PC-9 (cell line): Measurements from ENCODE around the gene SFT2D2. TPM values are rescaled to one million over a fixed set of nuclear protein-coding genes. Genes with fewer than 3 reads are reported as not detected.
"Not testable (repeated sequence)": the region's sequence is repeated elsewhere in the genome, so short reads cannot be mapped to it uniquely, and the experiment has no call there.

Experiments used
- BruUV-seq: library from RNA; stranded (reverse); fragments of 400-500 nt; replicated peaks from 2 replicates; lab custom pipeline; 2021; lab: Mats Ljungman, UMichigan
- CTCF ChIA-PET: fragments of 300-600 bp; sonication (Branson Sonifier 250); formaldehyde crosslinking; loops from one replicate; lab custom pipeline; 2022; ENCODE audit warnings: antibody characterized with exemption; lab: Charles Lee
- POLR2A ChIA-PET: fragments of 300-600 bp; sonication (Branson Sonifier 250); formaldehyde crosslinking; loops from one replicate; lab custom pipeline; 2022; ENCODE audit warnings: antibody characterized with exemption; ENCODE audit not compliant: unreplicated experiment; lab: Charles Lee
- DNase-seq, 2 experiments: peaks; one replicate each; pipeline versions ENCODE4 v3.0.0 to v3.0.0-alpha.2; 2015 to 2022; ENCODE audit warnings: mixed read lengths in 1 of 2
- H2AFZ ChIP-seq: fragments of 200-600 bp; sonication (generic); 2 replicates; pipeline ENCODE4 v1.8.1; 2017; ENCODE audit warnings: antibody characterized with exemption
- H3F3A ChIP-seq: fragments of 200-600 bp; sonication (generic); 2 replicates; pipeline ENCODE4 v1.8.1; 2017; ENCODE audit warnings: antibody characterized with exemption, mild to moderate bottlenecking, low read depth; ENCODE audit not compliant: insufficient read depth
- H3K27ac ChIP-seq: fragments of 200-600 bp; sonication (generic); 2 replicates; pipeline ENCODE4 v1.6.1; 2016; ENCODE audit warnings: mixed run types
- H3K27me3 ChIP-seq: fragments of 200-600 bp; sonication (generic); 2 replicates; pipeline ENCODE4 v1.6.1; 2016; ENCODE audit warnings: low read depth, mixed run types; ENCODE audit not compliant: insufficient read depth
- H3K36me3 ChIP-seq: fragments of 200-600 bp; sonication (generic); 2 replicates; pipeline ENCODE4 v1.6.1; 2016; ENCODE audit warnings: low read depth, mixed run types
- H3K4me1 ChIP-seq: fragments of 200-600 bp; sonication (generic); replicated peaks from 2 replicates; pipeline ENCODE4 v1.6.1; 2016; ENCODE audit warnings: mixed run types; ENCODE audit not compliant: insufficient read depth
- H3K4me2 ChIP-seq: fragments of 200-600 bp; sonication (generic); 2 replicates; pipeline ENCODE4 v1.6.1; 2017; ENCODE audit warnings: mixed run types
- H3K4me3 ChIP-seq: fragments of 200-600 bp; sonication (generic); 2 replicates; pipeline ENCODE4 v1.6.1; 2016; ENCODE audit warnings: mixed run types
- H3K79me2 ChIP-seq: fragments of 200-600 bp; sonication (generic); 2 replicates; pipeline ENCODE4 v1.6.1; 2017; ENCODE audit warnings: low read depth, mixed run types
- H3K9me2 ChIP-seq: fragments of 200-600 bp; sonication (generic); 2 replicates; pipeline ENCODE4 v1.8.1; 2017; ENCODE audit warnings: mild to moderate bottlenecking; ENCODE audit not compliant: insufficient read depth
- H3K9me3 ChIP-seq: fragments of 200-600 bp; sonication (generic); 2 replicates; pipeline ENCODE4 v1.8.1; 2016; ENCODE audit warnings: low read depth; ENCODE audit not compliant: insufficient read depth
- H4K20me1 ChIP-seq: fragments of 200-600 bp; sonication (generic); 2 replicates; pipeline ENCODE4 v1.8.1; 2017; ENCODE audit not compliant: insufficient read depth
- EZH2 ChIP-seq: fragments of 200-600 bp; sonication (generic); IDR thresholded peaks from 2 replicates; pipeline ENCODE4 v1.8.0; 2017; ENCODE audit warnings: antibody characterized with exemption, low read depth
- intact Hi-C: fragments of 100-400 bp; cut with micrococcal nuclease; formaldehyde crosslinking; loops from one replicate; pipeline ENCODE4 v1.10.0; 2022; ENCODE audit not compliant: unreplicated experiment
- total RNA-seq: library from RNA; stranded (reverse); gene quantifications from 2 replicates; pipeline ENCODE4 v1.2.3, GENCODE V29; 2021
- TF ChIP-seq, protein P1 (sequence below): fragments of 200-600 bp; sonication (generic); conservative IDR thresholded peaks from 2 replicates; pipeline ENCODE4 v1.6.1; 2017; ENCODE audit warnings: mixed run types, antibody characterized with exemption, mild to moderate bottlenecking, moderate library complexity

SFT2D2 gene
- total RNA-seq, 1 experiment from 2014 or later: 66.8 TPM

- BruUV-seq: no TSS peak
- Histone ChIP-seq H3F3A (peaks cover 9% of the 10 kb centered on the region; the same call in 1 of the 2 replicates), H3K79me2 (no peaks in the 10 kb centered on the region), H3K4me2 (no peak overlapping the region), H3K27ac (no peak overlapping the region), H3K4me3 (no peak overlapping the region), H4K20me1 (no peaks in the 10 kb centered on the region; the same call in 1 of the 2 replicates), H3K36me3 (peaks cover 40% of the 10 kb centered on the region), H3K9me2 (no peaks in the 10 kb centered on the region), H2AFZ (no peak overlapping the region), H3K9me3 (no peaks in the 10 kb centered on the region), H3K27me3 (no peaks in the 10 kb centered on the region), H3K4me1 (peaks cover 13% of the 10 kb centered on the region)
- intact Hi-C loops: no loop called here
- TF ChIP-seq EZH2: no peak
- TF ChIP-seq, protein P1, sequence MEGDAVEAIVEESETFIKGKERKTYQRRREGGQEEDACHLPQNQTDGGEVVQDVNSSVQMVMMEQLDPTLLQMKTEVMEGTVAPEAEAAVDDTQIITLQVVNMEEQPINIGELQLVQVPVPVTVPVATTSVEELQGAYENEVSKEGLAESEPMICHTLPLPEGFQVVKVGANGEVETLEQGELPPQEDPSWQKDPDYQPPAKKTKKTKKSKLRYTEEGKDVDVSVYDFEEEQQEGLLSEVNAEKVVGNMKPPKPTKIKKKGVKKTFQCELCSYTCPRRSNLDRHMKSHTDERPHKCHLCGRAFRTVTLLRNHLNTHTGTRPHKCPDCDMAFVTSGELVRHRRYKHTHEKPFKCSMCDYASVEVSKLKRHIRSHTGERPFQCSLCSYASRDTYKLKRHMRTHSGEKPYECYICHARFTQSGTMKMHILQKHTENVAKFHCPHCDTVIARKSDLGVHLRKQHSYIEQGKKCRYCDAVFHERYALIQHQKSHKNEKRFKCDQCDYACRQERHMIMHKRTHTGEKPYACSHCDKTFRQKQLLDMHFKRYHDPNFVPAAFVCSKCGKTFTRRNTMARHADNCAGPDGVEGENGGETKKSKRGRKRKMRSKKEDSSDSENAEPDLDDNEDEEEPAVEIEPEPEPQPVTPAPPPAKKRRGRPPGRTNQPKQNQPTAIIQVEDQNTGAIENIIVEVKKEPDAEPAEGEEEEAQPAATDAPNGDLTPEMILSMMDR: no peak
- POLR2A ChIA-PET: no interaction called here
- DNase-seq: no peak
- CTCF ChIA-PET: no interaction called here
Measured at GRCh38 chr1:168199056-168199455, 26.7 kb upstream of the SFT2D2 start.

- Histone ChIP-seq H2AFZ (no peak overlapping the region), H3K4me2 (no peak overlapping the region), H3K4me1 (peaks cover 13% of the 10 kb centered on the region), H3K27ac (peak overlapping the region; percentile 36), H3K9me2 (no peaks in the 10 kb centered on the region), H3K79me2 (no peaks in the 10 kb centered on the region), H3K27me3 (no peaks in the 10 kb centered on the region), H3K9me3 (no peaks in the 10 kb centered on the region), H3F3A (peaks cover 9% of the 10 kb centered on the region; the same call in 1 of the 2 replicates), H3K36me3 (peaks cover 25% of the 10 kb centered on the region), H4K20me1 (no peaks in the 10 kb centered on the region; the same call in 1 of the 2 replicates), H3K4me3 (no peak overlapping the region)
- BruUV-seq: no TSS peak
- no peak for TF ChIP-seq EZH2
- TF ChIP-seq, protein P1: no peak
- intact Hi-C loops: no loop called here
- no peak for DNase-seq
- ChIA-PET CTCF (no interaction called here), POLR2A (no interaction called here)
Measured at GRCh38 chr1:168202941-168203654, 22.7 kb upstream of the SFT2D2 start.

DNA sequence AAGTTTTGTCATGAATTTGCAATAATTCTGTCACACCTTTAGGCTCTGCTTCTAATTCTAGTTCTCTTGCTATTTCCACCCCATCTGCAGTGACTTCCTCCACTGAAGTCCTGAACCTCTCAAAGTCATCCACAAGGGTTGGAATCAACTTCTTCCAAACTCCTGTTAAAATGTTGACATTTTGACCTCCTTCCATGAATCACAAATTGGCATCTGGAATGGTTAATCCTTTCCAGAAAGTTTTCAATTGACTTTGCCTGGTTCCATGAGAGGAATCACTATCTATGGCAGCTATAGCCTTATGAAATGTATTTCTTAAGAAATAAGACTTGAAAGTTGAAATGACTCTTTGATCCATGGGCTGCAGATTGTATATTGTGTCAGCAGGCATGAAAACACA is 19.7 kb upstream of the SFT2D2 start:
- intact Hi-C loops: no loop called here
- CTCF ChIA-PET: interaction anchor here (0.7 kb wide), 1 partner anchor 30 kb away, joined by 3 read pairs; no protein-coding TSS in a partner anchor
- Histone ChIP-seq H3K79me2 (no peaks in the 10 kb centered on the region), H3K36me3 (peaks cover 3% of the 10 kb centered on the region; the same call in 1 of the 2 replicates), H3K9me3 (no peaks in the 10 kb centered on the region), H3K4me1 (peaks cover 13% of the 10 kb centered on the region), H3K27ac (no peak overlapping the region), H3K4me3 (no peak overlapping the region), H4K20me1 (no peaks in the 10 kb centered on the region), H2AFZ (no peak overlapping the region), H3K9me2 (no peaks in the 10 kb centered on the region), H3F3A (peaks cover 9% of the 10 kb centered on the region; the same call in 1 of the 2 replicates), H3K27me3 (no peaks in the 10 kb centered on the region), H3K4me2 (no peak overlapping the region)
- TF ChIP-seq EZH2: no peak
- TF ChIP-seq, protein P1: no peak
- BruUV-seq: no TSS peak
- DNase-seq: no peak
- POLR2A ChIA-PET: no interaction called here

- H3K9me2 ChIP-seq, H3K79me2 ChIP-seq, H2AFZ ChIP-seq, H3K27me3 ChIP-seq, H3K27ac ChIP-seq, H3K4me2 ChIP-seq, H3F3A ChIP-seq, POLR2A ChIA-PET, H3K4me3 ChIP-seq, H4K20me1 ChIP-seq, BruUV-seq, intact Hi-C loops, H3K36me3 ChIP-seq, H3K9me3 ChIP-seq, CTCF ChIA-PET, DNase-seq: not testable (repeated sequence)
- H3K4me1 ChIP-seq: peaks cover 11% of the 10 kb centered on the region
Measured at GRCh38 chr1:168207673-168208072, 18.1 kb upstream of the SFT2D2 start.
